SH-SY5Y (cell line): ENCODE results near the gene COX7B2.

ENCODE experiments used
- GATA2 ChIP-seq: IDR thresholded peaks from 2 replicates; pipeline ENCODE4 v1.6.1; 2011; ENCODE audit warnings: mild to moderate bottlenecking, low read depth, low read length
- GATA3 ChIP-seq: IDR thresholded peaks from 2 replicates; pipeline ENCODE4 v1.6.1; 2011; ENCODE audit warnings: low read depth, mild to moderate bottlenecking, low read length, moderate library complexity

DNA sequence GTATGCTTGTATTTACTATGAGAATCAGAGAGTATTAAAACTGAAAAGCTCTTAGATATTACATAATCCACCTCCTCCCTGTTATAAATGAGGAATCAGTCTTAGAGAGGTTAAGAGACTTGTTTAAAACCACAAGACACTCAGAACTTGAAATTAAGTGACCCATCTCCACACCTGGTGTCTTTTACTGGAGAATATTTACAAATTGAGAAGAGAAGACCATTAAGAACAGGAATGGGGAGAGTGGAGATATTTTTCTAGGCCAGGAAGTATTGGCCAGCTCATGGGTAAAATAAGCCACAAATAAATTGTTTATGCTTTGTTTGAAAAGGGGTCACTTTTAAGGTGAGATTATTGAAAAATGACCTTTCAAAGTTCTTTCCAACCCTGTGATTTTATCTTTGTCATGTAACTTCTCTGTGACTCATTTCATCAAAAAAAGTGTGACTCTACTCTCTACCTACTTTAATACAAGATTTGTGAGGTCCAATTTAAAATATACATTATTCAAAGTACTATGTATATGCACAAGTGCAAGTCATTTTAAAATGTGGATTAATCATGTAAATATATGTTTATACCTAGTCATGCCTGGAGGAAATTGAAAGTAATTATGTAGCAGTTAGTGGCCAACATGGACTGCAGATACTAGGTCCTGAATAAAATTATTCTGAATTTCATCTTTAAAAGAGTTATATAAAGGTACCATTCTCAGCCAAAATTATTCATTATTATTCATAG lies 15.9 kb upstream of the COX7B2 start:
- no peak for TF ChIP-seq GATA3
- no peak for TF ChIP-seq GATA2
